ENCODE results near the gene ARID3A. TPM values are rescaled to one million over a fixed set of nuclear protein-coding genes. Genes with fewer than 3 reads are reported as not detected.
"Not testable (repeated sequence)": the region's sequence is repeated elsewhere in the genome, so short reads cannot be mapped to it uniquely, and the experiment has no call there.

Gene ARID3A
- polyA plus RNA-seq, 3 donors = 16.2 to 18.9 (median 17.1) TPM

DNA sequence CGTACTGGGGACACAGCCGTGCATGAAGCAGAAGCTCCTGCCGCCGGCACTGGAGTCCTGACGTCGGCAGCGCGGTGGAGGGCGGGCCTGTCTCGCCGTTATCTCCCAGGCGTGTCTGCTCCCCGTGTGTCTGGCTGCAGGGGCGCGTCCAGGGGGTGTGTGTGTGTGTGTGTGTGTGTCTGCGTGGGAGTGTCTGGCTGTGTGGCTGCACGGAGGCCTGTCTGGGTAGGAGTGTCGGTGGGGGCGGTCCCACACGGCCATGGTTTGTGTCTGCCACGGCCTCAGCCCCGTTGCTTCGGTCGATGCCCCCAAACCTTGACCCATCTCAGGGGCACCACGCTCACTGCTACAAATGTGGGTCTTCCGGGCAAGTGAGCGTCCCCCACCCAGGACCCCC is 18.3 kb downstream of the ARID3A start:
- no peak for DNase-seq (ENCODE audit: low read depth in 3 of 3, low spot score in 2 of 3)

DNA sequence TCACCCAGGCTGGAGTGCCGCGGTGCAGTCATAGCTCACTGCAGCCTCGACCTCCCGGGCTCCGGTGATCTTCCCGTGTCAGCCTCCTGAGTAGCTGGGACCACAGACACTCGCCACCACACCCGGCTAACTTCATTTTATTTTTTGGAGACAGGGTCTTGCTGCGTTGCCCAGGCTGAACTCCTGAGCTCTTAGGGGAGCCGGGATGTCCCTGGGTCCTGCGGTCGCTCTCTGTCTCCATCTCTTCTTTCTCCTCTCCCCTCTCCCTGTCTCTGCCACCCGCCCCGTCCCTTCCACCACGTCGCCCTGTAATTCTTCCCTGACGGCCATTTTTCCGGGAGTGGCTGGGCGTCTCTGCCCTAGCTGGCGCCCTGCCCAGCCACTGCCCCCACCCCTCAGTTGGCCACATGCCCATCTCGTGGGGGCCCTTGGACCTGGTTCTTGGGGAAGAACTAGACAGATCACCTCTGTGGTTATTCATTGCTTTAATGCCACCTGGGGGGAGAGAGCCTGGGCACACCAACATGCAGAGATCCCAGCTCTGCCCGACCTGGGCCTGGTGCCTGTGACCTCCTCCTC is 18.9 kb downstream of the ARID3A start:
- no peak for DNase-seq (ENCODE audit: low read depth in 3 of 3, low spot score in 2 of 3)

DNA sequence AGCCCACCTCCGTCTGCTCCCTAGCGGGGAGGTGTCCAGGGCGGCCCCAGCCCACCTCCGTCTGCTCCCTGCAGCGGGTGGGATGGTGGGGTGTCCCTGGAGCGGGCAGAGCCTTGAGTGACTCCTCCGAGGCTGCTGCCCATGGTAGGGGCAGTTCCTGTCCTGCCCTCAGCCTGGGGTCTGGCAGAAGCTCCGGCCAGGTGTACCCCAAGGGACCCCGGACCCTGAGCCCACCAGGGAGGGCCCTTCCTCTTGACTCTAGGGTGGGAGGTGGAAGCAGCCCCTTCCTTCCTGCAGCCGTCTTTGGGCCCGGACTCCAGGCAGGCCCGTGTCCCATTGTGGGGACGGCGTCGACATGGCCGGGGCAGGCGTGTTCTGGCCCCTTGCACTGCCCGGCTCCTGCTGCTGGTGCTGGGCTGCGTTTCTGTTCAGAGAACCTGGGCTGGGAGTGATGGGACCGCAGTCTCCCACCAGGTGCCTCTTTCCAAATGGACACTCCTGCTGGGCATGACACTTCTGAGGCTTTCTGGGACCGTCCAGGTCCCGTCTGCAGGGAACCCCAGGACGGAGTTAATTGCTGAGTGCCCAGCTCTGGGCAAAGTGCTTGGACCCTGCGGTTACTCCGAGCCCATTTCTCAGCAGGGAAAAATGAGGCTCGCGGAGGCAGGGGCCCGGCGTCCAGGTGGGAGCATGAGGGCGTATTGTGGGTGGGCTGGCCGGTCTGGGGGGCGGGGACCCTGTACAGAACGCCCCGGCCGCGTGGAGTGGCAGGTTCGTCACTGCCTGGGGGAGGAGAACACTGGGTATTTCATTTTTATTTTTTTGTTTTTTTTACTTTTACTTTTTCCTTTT is 19.8 kb downstream of the ARID3A start:
- no peak for DNase-seq (ENCODE audit: low read depth in 3 of 3, low spot score in 2 of 3)

DNA sequence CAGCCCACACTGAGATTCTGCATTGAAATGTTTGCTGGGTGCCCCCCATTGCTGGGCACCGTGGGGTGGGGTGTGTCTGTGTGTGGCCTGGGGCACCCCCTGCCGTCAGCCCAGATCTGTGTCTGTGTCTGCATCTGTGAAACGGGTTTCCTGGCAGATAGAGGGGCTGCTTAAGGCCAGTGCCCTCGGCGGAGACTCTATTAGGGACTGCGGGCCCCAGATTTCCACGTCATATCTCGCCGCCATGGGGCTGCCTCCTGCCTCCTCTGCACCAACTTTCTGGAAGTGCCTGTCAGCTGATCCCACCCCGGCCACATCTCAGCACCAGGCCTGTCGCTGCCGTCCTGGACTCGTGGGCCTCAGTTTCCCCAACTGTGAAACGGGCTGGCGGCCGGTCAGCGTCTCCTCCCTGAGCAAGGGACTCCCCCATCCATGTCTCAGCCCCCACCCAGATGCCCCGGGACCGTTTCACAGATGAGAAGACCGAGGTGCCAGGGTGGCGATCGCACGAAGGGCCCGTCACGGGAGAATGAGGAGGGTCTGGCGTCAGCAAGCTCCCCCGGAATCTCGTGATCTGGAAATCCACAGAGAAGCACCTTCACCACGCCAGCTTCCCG is 21.4 kb downstream of the ARID3A start:
- no peak for DNase-seq (ENCODE audit: low read depth in 3 of 3, low spot score in 2 of 3)

DNA sequence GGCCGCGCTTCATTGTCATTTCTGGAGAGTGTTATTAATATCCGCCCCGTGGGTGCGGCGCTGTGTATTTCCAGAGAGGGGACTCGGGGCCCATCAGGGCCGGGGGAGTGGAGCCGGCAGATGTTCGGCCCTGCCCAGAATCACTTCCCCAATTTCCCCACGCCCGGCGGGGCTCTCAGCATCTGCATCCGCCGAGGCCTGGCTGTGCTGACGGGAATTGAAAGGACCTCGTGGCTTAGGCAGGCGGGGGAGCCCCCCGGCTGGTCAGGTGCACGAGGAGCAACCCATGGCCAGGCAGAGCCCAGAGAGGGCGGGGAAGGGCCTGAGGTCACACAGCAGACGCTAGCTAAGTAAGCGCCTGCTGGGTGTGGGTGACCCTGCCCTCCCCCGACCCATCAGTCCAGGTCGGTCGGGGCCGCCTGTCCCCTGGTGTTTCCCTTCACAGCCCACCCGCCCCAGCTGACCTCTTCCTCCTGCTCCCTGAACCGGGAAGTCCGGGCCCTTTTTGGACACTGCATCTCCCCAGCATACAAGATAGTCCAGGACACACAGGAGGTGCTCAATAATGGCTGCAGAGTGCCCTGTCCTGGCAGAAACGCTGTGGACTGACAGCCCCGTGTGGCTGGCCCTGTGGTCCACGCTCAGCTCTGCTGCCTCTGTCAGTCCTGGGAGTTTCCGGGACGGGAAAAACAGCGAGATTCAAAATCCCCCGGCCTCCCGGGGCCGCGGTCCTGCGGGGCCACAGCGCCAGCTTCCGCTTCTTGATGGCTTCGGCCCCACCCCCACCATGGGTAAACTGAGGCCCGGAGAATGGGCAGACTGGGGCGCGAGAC is 22.1 kb downstream of the ARID3A start:
- DNase-seq (ENCODE audit: low read depth in 3 of 3, low spot score in 2 of 3) = no peak

DNA sequence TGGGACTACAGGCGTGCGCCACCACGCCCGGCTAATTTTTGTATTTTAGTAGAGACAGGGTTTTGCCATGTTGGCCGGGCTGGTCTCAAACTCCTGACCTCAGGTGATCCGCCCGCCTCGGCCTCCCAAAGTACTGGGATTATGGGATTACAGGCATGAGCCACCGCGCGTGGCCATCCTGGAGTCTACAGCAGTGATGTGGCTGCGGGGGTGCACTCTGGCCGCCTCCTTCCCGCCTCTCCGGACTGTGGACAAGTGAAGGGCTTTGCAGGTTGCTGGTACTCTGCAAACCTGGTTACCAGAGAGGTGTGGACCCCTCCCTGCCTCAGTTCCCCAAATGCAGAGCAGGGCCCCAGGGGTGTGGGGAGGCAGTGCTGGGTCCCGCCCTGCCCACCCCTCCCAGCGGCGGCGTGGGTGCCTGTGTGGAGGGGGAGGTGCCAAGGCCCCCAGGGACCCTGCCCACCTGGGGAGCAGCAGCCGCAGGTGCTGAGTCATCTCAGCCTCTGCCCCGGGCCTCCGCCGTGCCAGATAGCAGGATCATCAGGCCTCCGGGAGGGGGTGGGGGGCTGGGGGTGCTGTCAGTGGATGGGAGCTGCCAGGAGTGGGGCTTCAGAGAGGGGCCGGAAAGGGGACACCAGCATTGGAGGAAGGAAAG is 23.1 kb downstream of the ARID3A start:
- no peak for DNase-seq (ENCODE audit: low read depth in 3 of 3, low spot score in 2 of 3)

DNA sequence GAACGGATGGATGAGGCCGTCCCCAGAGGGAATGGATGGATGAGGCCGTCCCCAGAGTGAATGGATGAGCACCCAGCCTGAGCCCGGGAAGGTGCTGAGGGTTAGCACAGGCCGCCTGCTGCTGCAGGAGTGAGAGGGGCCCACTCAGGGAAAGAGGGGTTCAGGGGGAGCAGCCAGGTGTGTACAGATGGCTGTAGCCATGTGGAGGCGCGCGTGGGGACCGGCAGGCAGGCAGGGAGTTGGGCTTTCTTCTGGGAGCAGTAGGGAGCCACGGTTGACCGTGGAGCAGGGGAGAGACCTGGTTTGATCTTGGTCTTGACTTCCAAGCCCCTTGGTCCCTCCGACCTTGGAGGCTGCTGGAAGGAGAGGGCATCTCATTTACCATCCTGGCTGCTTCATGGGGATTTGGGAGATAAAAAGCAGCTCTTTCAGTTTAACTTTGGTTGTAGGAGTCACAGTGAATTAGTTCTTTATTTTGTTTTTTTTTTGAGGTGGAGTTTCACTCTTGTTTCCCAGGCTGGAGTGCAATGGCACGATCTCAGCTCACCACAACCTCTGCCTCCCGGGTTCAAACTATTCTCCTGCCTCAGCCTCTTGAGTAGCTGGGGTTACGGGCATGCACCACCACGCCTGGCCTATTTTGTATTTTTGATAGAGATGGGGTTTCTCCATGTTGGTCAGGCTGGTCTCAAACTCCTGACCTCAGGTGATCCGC is 24.7 kb downstream of the ARID3A start:
- no peak for DNase-seq (ENCODE audit: low read depth in 3 of 3, low spot score in 2 of 3)

DNA sequence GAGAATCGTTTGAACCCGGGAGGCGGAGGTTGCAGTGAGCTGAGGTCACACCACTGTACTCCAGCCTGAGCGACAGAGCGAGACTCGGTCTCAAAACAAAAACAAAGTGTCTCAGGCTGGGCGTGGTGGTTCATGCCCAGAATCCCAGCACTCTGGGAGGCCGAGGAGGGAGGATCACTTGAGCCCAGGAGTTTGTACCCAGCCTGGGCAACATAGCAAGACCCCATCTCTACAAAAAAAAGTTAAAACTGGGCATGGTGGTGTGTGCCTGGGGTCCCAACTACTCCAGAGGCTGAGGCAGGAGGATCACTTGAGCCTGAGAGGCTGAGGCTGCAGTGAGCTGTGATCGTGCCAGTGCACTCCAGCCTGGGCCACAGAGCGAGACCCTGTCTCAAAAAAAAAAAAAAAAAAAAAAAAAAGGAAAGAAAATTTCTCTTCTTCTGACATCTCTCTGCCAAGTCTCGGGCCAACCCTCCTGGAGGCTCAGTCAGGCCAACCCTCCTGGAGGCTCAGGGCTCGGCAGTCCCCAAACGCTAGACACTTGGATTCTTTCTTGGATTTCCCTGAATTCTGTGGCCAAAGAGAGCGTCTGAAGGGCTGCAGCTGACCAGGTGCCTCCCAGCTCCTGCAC is 26.3 kb downstream of the ARID3A start:
- DNase-seq (ENCODE audit: low read depth in 3 of 3, low spot score in 2 of 3) = no peak

DNA sequence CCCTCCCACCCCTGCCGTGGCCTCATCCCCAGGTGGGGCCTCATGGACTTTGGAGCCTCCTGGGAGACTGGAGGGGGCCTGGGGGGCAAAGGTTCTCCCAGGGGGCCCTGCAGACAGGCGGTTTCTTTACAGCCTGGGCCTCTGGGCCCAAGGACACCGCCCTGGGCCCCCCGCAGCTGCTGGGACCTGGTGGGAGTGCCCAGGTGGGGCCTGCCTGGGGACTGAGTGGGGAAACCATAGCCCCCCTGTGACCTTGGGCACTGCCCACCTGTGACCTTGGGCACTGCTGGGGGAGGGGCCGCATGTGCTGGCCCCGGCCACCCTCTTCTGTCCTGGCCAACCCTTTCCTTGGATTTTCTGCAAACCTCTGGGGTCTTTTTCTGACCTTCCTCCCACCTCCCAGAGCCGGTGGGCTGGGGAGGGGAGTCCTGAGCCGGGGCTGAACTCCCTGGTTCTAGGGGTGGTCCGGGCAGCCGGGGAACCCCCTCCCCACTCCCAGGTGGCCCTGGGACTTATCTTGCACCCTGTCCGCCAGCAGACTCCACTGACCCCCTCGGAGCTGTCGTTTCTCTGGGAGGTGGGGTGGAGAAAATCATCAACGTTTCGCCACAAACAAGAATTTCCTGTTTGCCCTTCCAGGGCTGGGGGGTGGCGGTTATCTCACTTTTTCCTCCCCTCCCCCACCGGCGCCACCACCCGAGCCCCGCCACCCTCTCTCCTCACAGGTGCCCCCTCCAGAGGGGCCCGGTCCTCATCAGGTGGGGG is 27.0 kb downstream of the ARID3A start:
- no peak for DNase-seq (ENCODE audit: low read depth in 3 of 3, low spot score in 2 of 3)

DNA sequence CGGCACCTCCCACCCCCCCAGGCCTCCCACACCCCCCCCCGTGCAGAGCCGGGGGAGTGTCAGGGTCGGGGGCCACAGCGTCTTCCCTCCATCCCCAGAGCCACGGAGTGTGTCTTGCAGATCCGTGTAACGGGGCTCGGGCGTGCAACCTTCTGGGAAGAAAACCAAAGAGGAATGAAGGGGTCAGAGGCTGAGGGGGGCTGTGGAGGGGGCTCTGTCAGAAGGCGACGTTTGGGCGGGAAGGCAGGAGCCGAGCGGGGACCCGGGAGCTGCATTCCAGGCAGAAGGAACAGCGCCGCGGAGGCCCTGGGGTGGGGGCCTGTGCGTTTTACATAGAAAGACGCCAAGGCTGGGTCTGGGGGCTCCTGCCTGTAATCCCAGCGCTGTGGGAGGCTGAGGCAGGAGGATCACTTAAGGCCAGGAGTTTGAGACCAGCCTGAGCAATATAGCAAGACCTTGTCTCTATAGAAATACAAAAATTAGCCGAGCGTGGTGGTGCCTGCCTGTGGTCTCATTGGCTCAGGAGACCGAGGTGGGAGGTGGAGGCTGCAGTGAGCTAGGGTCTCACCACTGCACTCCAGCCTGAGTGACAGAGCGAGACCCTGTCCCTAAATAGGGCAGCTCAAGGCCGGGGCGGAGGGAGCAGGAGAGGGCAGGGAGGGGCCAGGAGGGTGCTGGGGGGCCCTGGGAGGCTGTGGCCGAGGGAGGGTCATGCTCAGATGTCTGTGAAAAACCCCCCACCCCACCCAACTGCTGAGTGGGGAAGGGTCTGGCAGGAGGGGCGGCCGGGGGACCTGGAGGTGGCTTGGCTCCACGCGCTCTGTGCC is 27.8 kb downstream of the ARID3A start:
- no peak for DNase-seq (ENCODE audit: low read depth in 3 of 3, low spot score in 2 of 3)

DNA sequence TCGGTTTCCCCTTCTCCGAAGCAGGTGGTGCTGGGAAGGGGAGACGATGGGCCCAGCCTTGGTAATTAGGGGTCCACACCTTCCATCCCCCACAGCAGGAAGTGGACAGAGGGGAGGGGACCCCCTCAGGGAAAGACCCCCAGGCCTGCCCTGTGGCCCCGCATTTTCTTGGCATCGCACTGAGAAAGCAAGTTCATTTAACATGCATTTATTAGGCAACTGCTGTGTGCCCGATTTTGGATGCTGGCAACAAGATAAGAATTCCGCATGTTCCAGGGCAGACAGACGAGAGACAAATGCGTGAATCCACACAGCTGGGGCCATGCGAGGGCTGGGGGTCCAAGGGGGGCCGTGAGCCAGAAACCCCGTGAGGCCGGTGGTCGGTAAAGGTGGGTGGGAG is 28.4 kb downstream of the ARID3A start:
- no peak for DNase-seq (ENCODE audit: low read depth in 3 of 3, low spot score in 2 of 3)

DNA sequence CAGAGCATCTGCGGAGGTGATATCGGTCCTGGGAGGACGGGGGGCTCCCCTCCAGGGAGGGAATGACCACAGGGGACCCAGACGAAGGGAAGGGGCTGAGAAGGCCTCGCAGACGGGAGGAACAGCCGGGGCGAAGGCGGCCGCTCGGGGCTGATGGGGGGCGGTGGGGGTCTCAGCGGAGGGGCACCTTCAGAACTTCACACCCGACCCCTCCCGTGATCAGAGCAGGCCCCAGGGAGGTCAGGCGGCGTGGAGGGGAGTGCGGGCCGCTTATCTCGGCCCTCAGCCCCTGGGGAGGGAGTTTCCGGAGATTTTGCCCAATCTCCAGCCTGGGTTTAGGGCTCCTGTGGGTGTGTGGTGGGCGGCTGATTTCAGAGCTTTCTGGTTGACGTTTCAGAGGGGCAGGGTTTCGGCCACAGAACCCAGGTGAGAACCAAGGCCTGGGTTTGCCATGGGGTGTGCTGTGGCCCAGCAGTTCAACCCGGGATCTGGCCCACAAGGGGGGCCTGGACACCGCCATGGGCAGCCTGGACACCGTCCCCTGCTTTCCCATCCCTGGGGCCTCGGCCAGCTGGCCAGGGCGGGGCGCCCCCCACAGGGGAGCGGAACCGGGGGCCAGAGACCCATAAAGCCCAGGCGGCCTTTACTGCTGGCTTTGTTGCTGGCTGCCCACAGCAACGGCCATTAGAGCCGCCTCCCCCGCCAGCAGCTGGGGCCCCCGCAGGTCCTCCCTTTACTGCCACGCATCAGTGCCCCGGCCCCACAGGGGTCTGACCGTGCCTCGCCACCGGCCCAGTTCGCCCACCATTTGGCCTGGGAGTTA is 29.0 kb downstream of the ARID3A start:
- no peak for DNase-seq (ENCODE audit: low read depth in 3 of 3, low spot score in 2 of 3)

DNA sequence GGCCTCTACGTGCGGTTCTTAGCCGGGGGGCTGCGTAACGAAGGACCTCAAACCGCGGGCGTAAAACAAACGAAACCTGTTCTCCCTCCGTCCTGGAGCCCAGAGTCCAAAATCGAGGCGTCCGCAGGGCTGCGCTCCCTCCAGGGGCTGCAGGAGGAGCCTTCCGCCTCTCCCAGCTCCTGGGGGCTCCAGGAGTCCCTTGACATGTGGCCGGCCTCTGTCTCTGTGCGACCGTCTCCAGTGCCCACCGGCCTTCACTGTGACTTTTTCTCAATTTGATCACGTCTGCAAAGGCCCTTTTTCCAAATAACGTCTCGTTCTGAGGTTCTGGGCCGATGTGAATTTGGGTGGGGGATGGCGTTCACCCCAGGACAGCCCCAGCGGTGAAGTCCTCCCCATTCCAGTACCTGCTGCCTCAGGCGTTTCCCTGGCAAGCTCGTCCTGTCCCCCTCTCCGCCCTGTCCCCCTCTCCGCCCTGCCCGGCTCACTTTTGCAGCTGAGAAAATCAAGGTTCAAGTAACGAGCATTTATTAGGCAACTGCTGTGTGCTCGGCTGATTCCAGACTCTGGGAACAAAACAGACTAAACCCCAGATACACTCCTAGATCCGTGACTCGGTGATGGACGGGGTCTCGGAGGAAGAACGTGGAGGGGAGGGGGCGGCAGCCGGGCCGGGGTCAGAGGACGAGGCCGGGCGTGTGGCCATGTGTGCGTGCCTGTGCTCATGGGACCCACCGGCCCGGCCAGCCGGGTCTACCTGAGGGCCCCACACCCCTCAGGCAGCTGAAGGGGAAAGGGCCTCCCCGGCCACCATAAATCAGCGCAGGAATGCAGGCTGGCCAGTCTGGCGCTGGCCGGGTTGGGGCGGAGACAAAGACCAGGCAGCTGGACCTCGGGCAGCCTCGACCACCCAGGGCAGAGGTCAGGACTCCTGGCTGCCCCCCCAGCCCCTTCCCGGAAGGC is 30.2 kb downstream of the ARID3A start:
- DNase-seq (ENCODE audit: low read depth in 3 of 3, low spot score in 2 of 3) = no peak

DNA sequence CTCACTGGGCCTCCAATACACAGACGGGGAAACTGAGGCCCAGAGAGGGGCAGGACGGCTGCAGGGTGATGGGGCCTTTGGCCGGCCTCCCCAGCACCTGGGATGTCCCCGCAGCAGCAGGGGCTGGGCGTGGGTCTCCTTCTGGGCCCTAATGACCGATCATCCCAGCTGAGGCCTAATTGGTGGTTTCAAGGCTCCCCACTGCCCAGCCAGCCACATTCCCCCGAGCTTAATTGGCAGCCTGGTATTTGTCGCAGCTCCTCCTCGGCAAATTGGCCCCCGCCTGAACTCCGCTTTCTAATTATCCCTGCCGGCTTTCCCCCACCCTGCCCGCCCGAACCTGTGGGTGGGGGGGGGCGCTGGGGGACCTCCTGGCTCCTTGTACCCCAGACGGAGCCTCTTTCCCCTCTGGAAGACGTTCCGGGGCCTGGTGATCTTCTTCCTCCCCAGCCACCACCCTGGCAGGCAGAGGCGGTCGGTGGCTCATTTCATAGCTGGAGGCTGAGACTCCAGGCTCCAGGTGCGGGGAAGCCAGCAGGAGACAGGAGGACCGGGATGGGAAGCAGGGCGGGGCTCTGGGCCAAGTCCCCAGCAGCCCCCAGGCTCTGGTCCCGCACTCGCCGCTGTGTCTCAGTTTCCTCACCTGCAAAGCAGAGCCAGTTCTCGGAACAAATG is 31.1 kb downstream of the ARID3A start:
- DNase-seq (ENCODE audit: low read depth in 3 of 3, low spot score in 2 of 3) = no peak

DNA sequence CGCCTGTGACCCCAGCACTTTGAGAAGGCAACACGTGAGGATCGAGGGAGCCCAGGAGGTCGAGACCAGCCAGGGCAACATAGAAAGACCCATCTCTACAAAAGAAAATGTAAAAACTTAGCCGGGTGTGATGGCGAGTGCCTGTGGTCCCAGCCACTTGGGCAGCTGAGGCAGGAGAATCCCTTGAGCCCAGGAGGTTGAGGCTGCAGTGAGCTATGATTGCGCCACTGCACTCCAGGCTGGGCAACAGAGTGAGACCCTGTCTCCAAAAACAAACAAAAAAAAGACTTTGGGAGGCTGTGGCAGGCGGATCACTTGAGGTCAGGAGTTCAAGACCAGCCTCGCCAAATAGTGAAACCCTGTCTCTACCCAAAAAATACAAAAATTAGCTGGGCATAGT is 31.7 kb downstream of the ARID3A start:
- not testable (repeated sequence) for DNase-seq (ENCODE audit: low read depth in 3 of 3, low spot score in 2 of 3)
